ENCODE data around the gene LSAMP. TPM values are rescaled to one million over a fixed set of nuclear protein-coding genes. Genes with fewer than 3 reads are reported as not detected.

The LSAMP gene
- polyA plus RNA-seq, 1 of the 3 experiments (the other 2 are of a cell fraction), result 6.6 TPM

- Histone ChIP-seq H2AFZ (ENCODE audit: low read depth) (no peak overlapping the region), H3K4me3 (ENCODE audit: low read depth in 2 of 2, low read length in 1 of 2) (no peak overlapping the region), H3K9me3 (no peaks in the 10 kb centered on the region), H3K4me1 (ENCODE audit: control insufficient read depth in 1 of 2, insufficient read depth in 2 of 2, low read depth in 1 of 2, low read length in 1 of 2) (no peaks in the 10 kb centered on the region; a peak in 1 of 4 replicates), H4K20me1 (ENCODE audit: insufficient read depth) (no peaks in the 10 kb centered on the region), H3K79me2 (ENCODE audit: insufficient read depth) (no peaks in the 10 kb centered on the region), H3K9me2 (no peaks in the 10 kb centered on the region), H3K4me2 (no peak overlapping the region), H3K27me3 (ENCODE audit: insufficient read depth) (no peaks in the 10 kb centered on the region), H3K36me3 (replicated peaks in 1 of 2; ENCODE audit: control insufficient read depth in 1 of 2, insufficient read depth in 2 of 2, low read length in 1 of 2) (no peaks in the 10 kb centered on the region), H3K27ac (ENCODE audit: low read depth in 2 of 2, low read length in 1 of 2) (no peak overlapping the region), H3F3A (replicated peaks; ENCODE audit: insufficient read depth) (no peaks in the 10 kb centered on the region), H3K9ac (no peak overlapping the region)
- DNase-seq, result no peak
- no peak for TF ChIP-seq RXRA (IDR thresholded peaks at IDR 0.05; ENCODE audit: borderline replicate concordance, low read depth)
- ChIA-PET POLR2A (no interaction called here), CTCF (interaction anchor here (1.4 kb wide), 1 partner anchor 369 kb away, joined by 3 read pairs; no protein-coding TSS in a partner anchor)
- WGBS (ENCODE audit: low lambda C conversion rate), result 64% methylated on average over 2 of the region's 2 CpGs
Measured at GRCh38 chr3:116388867-116389385, 56.4 kb downstream of the LSAMP start.

GRCh38 chr3:116386168-116386567 is 59.1 kb downstream of the LSAMP start:
- no peak for DNase-seq
- Histone ChIP-seq H3K9me2 (no peaks in the 10 kb centered on the region), H3K27ac (ENCODE audit: low read depth in 2 of 2, low read length in 1 of 2) (no peak overlapping the region), H3F3A (replicated peaks; ENCODE audit: insufficient read depth) (no peaks in the 10 kb centered on the region), H3K4me1 (ENCODE audit: control insufficient read depth in 1 of 2, insufficient read depth in 2 of 2, low read depth in 1 of 2, low read length in 1 of 2) (no peaks in the 10 kb centered on the region; a peak in 1 of 4 replicates), H3K36me3 (replicated peaks in 1 of 2; ENCODE audit: control insufficient read depth in 1 of 2, insufficient read depth in 2 of 2, low read length in 1 of 2) (no peaks in the 10 kb centered on the region), H3K9ac (no peak overlapping the region), H3K4me2 (no peak overlapping the region), H3K79me2 (ENCODE audit: insufficient read depth) (no peaks in the 10 kb centered on the region), H3K27me3 (ENCODE audit: insufficient read depth) (no peaks in the 10 kb centered on the region), H2AFZ (ENCODE audit: low read depth) (no peak overlapping the region), H3K4me3 (ENCODE audit: low read depth in 2 of 2, low read length in 1 of 2) (no peak overlapping the region), H4K20me1 (ENCODE audit: insufficient read depth) (no peaks in the 10 kb centered on the region), H3K9me3 (no peaks in the 10 kb centered on the region)
- POLR2A ChIA-PET, result no interaction called here
- TF ChIP-seq MAX (IDR thresholded peaks at IDR 0.05; ENCODE audit: low read depth), result no peak
- no peak for TF ChIP-seq REST (IDR thresholded peaks at IDR 0.05; ENCODE audit: low read depth, low read length)
- no peak for TF ChIP-seq POLR2AphosphoS5 (IDR thresholded peaks at IDR 0.05; ENCODE audit: low read depth, low read length)
- TF ChIP-seq CTCF (IDR thresholded peaks at IDR 0.05), result no peak
- CTCF ChIA-PET, result no interaction called here
- 46% methylated on average over 2 of the region's 2 CpGs for WGBS (ENCODE audit: low lambda C conversion rate)

Measured in SK-N-SH (cell line).